Measurements from ENCODE around the gene CLPSL1.

Gene CLPSL1

GRCh38 chr6:35777356-35778102 is 3.3 kb upstream of the CLPSL1 start:
- Histone ChIP-seq H3K27ac (no peak overlapping the region), H3K36me3 (no peaks in the 10 kb centered on the region), H3K27me3 (ENCODE audit: insufficient read depth, low read depth, severe bottlenecking) (no peaks in the 10 kb centered on the region), H3K9me3 (ENCODE audit: severe bottlenecking) (peaks cover 3% of the 10 kb centered on the region), H3K4me3 (ENCODE audit: low read depth, low read length) (no peak overlapping the region)
- DNase-seq, result no peak
- TF ChIP-seq CTCF (IDR thresholded peaks at IDR 0.05; ENCODE audit: low read depth, low read length), result no peak

GRCh38 chr6:35778437-35778836 is 2.4 kb upstream of the CLPSL1 start:
- no peak for DNase-seq
- no peak overlapping the region for H3K4me3 ChIP-seq (ENCODE audit: low read depth, low read length)
- no peak for TF ChIP-seq CTCF (IDR thresholded peaks at IDR 0.05; ENCODE audit: low read depth, low read length)
- no peaks in the 10 kb centered on the region for H3K27me3 ChIP-seq (ENCODE audit: insufficient read depth, low read depth, severe bottlenecking)
- H3K36me3 ChIP-seq, result no peaks in the 10 kb centered on the region
- peaks cover 3% of the 10 kb centered on the region for H3K9me3 ChIP-seq (ENCODE audit: severe bottlenecking)
- H3K27ac ChIP-seq, result no peak overlapping the region

- TF ChIP-seq CTCF (IDR thresholded peaks at IDR 0.05; ENCODE audit: low read depth, low read length), result no peak
- Histone ChIP-seq H3K27ac (no peak overlapping the region), H3K27me3 (ENCODE audit: insufficient read depth, low read depth, severe bottlenecking) (no peaks in the 10 kb centered on the region), H3K9me3 (ENCODE audit: severe bottlenecking) (no peaks in the 10 kb centered on the region), H3K36me3 (no peaks in the 10 kb centered on the region), H3K4me3 (ENCODE audit: low read depth, low read length) (no peak overlapping the region)
- no peak for DNase-seq
Observed at GRCh38 chr6:35781290-35781689, 471 bp downstream of the CLPSL1 start.

- H3K4me3 ChIP-seq (ENCODE audit: low read depth, low read length), result no peak overlapping the region
- no peaks in the 10 kb centered on the region for H3K27me3 ChIP-seq (ENCODE audit: insufficient read depth, low read depth, severe bottlenecking)
- TF ChIP-seq CTCF (IDR thresholded peaks at IDR 0.05; ENCODE audit: low read depth, low read length), result no peak
- no peaks in the 10 kb centered on the region for H3K36me3 ChIP-seq
- DNase-seq, result no peak
- no peak overlapping the region for H3K27ac ChIP-seq
- H3K9me3 ChIP-seq (ENCODE audit: severe bottlenecking), result no peaks in the 10 kb centered on the region
Observed at GRCh38 chr6:35782424-35782823, 1.6 kb downstream of the CLPSL1 start.

- Histone ChIP-seq H3K36me3 (no peaks in the 10 kb centered on the region), H3K27me3 (ENCODE audit: insufficient read depth, low read depth, severe bottlenecking) (peaks cover 3% of the 10 kb centered on the region), H3K27ac (no peak overlapping the region), H3K9me3 (ENCODE audit: severe bottlenecking) (no peaks in the 10 kb centered on the region), H3K4me3 (ENCODE audit: low read depth, low read length) (no peak overlapping the region)
- TF ChIP-seq CTCF (IDR thresholded peaks at IDR 0.05; ENCODE audit: low read depth, low read length), result no peak
- DNase-seq, result no peak
Observed at GRCh38 chr6:35784200-35784599, 3.4 kb downstream of the CLPSL1 start.

- Histone ChIP-seq H3K36me3 (no peaks in the 10 kb centered on the region), H3K27ac (no peak overlapping the region), H3K9me3 (ENCODE audit: severe bottlenecking) (no peaks in the 10 kb centered on the region), H3K27me3 (ENCODE audit: insufficient read depth, low read depth, severe bottlenecking) (peaks cover 3% of the 10 kb centered on the region), H3K4me3 (ENCODE audit: low read depth, low read length) (no peak overlapping the region)
- no peak for DNase-seq
- TF ChIP-seq CTCF (IDR thresholded peaks at IDR 0.05; ENCODE audit: low read depth, low read length), result no peak
Observed at GRCh38 chr6:35786272-35786671, 5.5 kb downstream of the CLPSL1 start.
